ENCODE results near the gene ADAMTS2.

The ADAMTS2 gene

DNA sequence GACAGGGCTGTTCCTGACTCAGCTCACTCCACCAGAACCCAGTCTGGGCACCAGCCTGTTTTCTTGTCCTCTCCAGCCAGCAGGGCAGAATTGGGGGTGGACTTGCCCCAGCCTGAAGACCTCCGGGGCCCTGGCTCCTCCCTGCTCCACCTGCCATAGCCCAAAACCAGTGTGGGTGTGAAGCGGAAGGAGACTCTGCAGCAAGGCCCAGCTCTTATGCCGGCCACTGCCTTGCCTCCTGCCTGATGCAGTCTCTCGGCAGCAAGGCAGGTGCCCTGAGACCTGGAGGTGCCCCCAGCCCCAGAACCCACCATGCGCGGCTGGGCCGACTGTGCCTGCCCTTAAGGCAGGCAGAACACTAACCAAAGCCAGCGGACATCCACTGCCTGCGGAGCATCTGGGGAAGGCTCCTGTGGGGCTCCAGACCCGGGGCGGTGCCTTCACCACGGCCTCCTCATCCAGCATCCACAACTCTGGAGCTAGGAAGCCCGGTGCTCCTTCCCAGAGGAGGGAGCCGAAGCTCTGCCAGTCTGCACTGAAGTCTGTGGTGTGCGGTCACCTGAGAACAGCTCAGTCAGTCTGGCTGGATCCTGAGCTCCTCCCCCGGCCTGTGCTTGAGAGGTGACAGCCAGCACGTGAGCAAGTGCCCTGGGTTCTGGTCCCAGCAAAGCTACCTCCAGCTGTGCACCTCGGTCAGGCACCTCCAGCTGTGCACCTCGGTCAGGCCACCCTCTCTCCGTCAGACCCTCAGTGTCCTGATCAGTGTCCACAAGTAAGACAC, 116.7 kb downstream of the ADAMTS2 start:
- no peak overlapping the region for H3K4me3 Mint-ChIP-seq
- peaks cover 6% of the 10 kb centered on the region for H3K27me3 Mint-ChIP-seq (ENCODE audit: low read depth, poor library complexity)
- peaks cover 69% of the 10 kb centered on the region for H3K4me1 Mint-ChIP-seq
- peaks cover 21% of the 10 kb centered on the region for H3K36me3 Mint-ChIP-seq (ENCODE audit: low read depth)
- DNase-seq: peak; percentile 55
- TF ChIP-seq, protein P1, sequence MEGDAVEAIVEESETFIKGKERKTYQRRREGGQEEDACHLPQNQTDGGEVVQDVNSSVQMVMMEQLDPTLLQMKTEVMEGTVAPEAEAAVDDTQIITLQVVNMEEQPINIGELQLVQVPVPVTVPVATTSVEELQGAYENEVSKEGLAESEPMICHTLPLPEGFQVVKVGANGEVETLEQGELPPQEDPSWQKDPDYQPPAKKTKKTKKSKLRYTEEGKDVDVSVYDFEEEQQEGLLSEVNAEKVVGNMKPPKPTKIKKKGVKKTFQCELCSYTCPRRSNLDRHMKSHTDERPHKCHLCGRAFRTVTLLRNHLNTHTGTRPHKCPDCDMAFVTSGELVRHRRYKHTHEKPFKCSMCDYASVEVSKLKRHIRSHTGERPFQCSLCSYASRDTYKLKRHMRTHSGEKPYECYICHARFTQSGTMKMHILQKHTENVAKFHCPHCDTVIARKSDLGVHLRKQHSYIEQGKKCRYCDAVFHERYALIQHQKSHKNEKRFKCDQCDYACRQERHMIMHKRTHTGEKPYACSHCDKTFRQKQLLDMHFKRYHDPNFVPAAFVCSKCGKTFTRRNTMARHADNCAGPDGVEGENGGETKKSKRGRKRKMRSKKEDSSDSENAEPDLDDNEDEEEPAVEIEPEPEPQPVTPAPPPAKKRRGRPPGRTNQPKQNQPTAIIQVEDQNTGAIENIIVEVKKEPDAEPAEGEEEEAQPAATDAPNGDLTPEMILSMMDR (IDR thresholded peaks at IDR 0.05): no peak
- H3K9me3 Mint-ChIP-seq: peaks cover 34% of the 10 kb centered on the region
- peak overlapping the region; percentile 29 for H3K27ac Mint-ChIP-seq

DNA sequence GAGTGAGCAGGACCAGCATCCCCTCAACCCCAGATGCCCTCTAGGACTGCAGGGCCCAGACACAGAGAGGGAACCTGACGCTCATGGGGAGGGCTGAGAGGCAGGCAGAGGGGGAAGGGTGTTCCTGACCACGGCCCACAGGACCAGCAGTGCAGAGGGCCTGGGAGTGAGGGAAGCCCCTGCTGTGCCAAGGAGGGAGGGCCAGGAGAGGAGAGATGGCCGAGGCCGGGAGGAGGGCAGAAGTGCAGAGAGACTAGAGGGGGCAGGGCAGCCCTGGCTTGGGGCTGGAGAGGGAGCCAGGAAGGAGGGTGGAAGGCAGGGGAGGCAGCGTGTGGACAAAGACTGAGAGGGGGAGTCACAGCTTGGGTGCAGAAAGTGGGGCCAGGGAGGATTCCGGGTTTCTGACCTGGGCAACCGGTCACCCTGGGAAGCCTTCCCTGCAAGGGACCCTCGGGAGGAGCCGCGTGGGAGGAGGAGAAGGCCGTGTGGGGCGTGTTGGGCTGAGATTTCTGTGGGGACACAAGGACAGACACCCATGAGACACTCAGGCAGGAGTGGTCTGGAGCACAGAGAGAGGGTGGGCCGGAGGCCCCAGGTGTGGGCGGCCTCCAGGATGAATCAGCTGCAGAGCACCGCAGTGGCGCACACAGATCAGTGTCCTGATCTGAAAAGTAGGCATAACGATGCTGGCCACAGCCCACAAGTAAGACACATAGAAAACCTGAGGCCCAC, 117.5 kb downstream of the ADAMTS2 start:
- Mint-ChIP-seq H3K27ac (peak overlapping the region; percentile 97), H3K9me3 (peaks cover 41% of the 10 kb centered on the region), H3K27me3 (ENCODE audit: low read depth, poor library complexity) (peaks cover 6% of the 10 kb centered on the region), H3K4me1 (peaks cover 62% of the 10 kb centered on the region), H3K36me3 (ENCODE audit: low read depth) (peaks cover 28% of the 10 kb centered on the region), H3K4me3 (peak overlapping the region; percentile 49)
- no peak for DNase-seq
- TF ChIP-seq, protein P1 (IDR thresholded peaks at IDR 0.05): no peak

DNA sequence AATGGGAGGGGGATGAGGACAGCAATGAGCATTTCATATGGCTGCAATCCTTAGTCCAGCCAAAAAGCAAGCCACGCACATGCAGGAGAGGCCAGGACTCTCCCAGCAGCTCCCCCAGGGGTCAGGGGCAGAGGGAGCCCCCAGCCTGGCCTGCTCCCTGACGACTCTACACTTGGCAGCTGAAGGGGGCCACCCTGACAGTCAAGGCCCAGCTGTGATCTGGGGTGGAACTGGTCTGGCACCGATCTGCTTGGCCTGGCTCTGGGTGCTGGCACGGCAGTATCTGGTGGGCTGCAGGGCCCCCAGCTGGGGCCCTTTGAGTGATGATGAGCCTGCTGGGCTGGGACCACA, 118.1 kb downstream of the ADAMTS2 start:
- Mint-ChIP-seq H3K27ac (peak overlapping the region; percentile 97), H3K36me3 (ENCODE audit: low read depth) (peaks cover 28% of the 10 kb centered on the region), H3K4me3 (no peak overlapping the region), H3K9me3 (peaks cover 41% of the 10 kb centered on the region), H3K4me1 (peaks cover 58% of the 10 kb centered on the region), H3K27me3 (ENCODE audit: low read depth, poor library complexity) (peaks cover 6% of the 10 kb centered on the region)
- TF ChIP-seq, protein P1 (IDR thresholded peaks at IDR 0.05): no peak
- no peak for DNase-seq

DNA sequence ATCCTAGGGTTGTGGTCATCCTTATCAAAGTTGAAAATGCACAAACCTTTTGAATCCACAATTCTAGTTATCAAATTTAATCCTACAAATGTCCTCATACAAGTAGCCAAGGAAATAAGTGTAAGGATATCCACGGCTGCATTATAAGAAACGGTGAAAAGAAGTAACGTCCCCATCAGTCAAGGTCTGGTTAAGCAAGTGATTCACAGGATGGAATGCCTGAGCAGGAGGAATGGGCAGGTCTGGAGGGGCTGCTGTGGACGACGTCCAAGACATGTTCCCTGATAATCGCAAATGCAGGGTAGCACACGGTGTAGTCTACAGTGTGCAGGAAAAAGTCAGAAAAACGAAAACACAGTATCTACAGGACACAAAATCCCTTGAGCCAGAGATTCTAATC, 118.6 kb downstream of the ADAMTS2 start:
- H3K4me1 Mint-ChIP-seq: peaks cover 56% of the 10 kb centered on the region
- TF ChIP-seq, protein P1 (IDR thresholded peaks at IDR 0.05): no peak
- H3K27me3 Mint-ChIP-seq (ENCODE audit: low read depth, poor library complexity): peaks cover 6% of the 10 kb centered on the region
- peaks cover 28% of the 10 kb centered on the region for H3K36me3 Mint-ChIP-seq (ENCODE audit: low read depth)
- H3K9me3 Mint-ChIP-seq: peaks cover 41% of the 10 kb centered on the region
- peak overlapping the region; percentile 20 for H3K27ac Mint-ChIP-seq
- no peak for DNase-seq
- no peak overlapping the region for H3K4me3 Mint-ChIP-seq

DNA sequence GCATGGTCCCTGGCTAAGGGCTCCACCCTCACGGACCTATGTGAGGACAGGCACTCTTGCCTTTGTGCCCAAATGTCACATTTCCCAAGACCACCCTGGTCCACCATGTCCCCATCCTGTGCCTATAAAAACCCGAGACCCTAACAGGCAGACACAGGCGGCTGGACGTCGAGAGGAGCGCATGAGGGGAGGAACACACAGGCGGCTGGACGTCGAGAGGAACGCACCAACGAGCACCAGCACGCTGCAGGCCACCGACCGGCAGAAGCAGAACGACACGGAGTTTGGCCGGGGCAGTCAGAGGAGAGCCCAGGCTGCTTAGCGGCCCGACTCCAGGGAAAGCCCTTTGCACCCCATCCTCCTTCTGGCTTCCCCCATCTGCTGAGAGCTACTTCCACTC, 119.9 kb downstream of the ADAMTS2 start:
- no peak overlapping the region for H3K27ac Mint-ChIP-seq
- H3K27me3 Mint-ChIP-seq (ENCODE audit: low read depth, poor library complexity): peaks cover 6% of the 10 kb centered on the region
- TF ChIP-seq, protein P1 (IDR thresholded peaks at IDR 0.05): no peak
- peaks cover 41% of the 10 kb centered on the region for H3K9me3 Mint-ChIP-seq
- no peak for DNase-seq
- H3K4me1 Mint-ChIP-seq: peaks cover 47% of the 10 kb centered on the region
- peaks cover 28% of the 10 kb centered on the region for H3K36me3 Mint-ChIP-seq (ENCODE audit: low read depth)
- H3K4me3 Mint-ChIP-seq: peak overlapping the region; percentile 23
